Uterus (tissue), 4 donors: ENCODE measurements around the gene GPBP1L1. TPM values are rescaled to one million over a fixed set of nuclear protein-coding genes. Genes with fewer than 3 reads are reported as not detected.

ENCODE experiments used
- DNase-seq, 2 donors: peaks; one replicate each; pipeline ENCODE4 v3.0.0-alpha.2; 2019 to 2020
- H3K27ac ChIP-seq, 2 donors: fragments of 200-600 bp; sonication (generic); 1 replicate in 1 of 2; 2 replicates in 1 of 2; pipeline ENCODE4 v1.5.1; 2016 to 2018
- H3K27me3 ChIP-seq, 2 donors: fragments of 200-600 bp; sonication (generic); one replicate each; pipeline ENCODE4 v1.5.1; 2018 to 2019; ENCODE audit warnings: control low read depth in 1 of 2
- H3K36me3 ChIP-seq, 2 donors: fragments of 200-600 bp; sonication (generic); one replicate each; pipeline ENCODE4 v1.5.1; 2019; ENCODE audit warnings: control low read depth in 1 of 2
- H3K4me1 ChIP-seq, 2 donors: fragments of 200-600 bp; sonication (generic); one replicate each; pipeline ENCODE4 v1.5.1; 2018 to 2019; ENCODE audit warnings: control low read depth in 1 of 2
- H3K4me3 ChIP-seq, 2 donors: fragments of 200-600 bp; sonication (generic); 1 replicate in 1 of 2; 2 replicates in 1 of 2; pipeline ENCODE4 v1.5.1; 2018 to 2019; ENCODE audit warnings: mild to moderate bottlenecking in 1 of 2
- H3K9me3 ChIP-seq, 2 donors: fragments of 200-600 bp; sonication (generic); one replicate each; pipeline ENCODE4 v1.5.1; 2019; ENCODE audit warnings: control low read depth in 1 of 2
- CTCF ChIP-seq, 4 experiments: fragments of 200-600 bp in 2 of 4; fragments of 450-650 bp in 2 of 4; sonication (generic) in 2 of 4; IDR thresholded peaks; one replicate each; pipeline ENCODE4 v1.5.1; 2016 to 2019; ENCODE audit warnings: antibody characterized with exemption in 4 of 4, mild to moderate bottlenecking in 2 of 4, moderate library complexity in 1 of 4
- POLR2A ChIP-seq, 2 donors: fragments of 450-650 bp; IDR thresholded peaks; one replicate each; pipeline ENCODE4 v1.6.1; 2016; ENCODE audit warnings: antibody characterized with exemption in 2 of 2, mild to moderate bottlenecking in 1 of 2, moderate library complexity in 1 of 2
- intact Hi-C: fragments of 100-400 bp; cut with DNase I; formaldehyde crosslinking; loops from one replicate; pipeline ENCODE4 v1.15.1; 2023; ENCODE audit warnings: low total_unique reads
- total RNA-seq, 4 donors: library from RNA; depleted of rRNA in 3 of 4; stranded (reverse); fragments of >200 nt in 3 of 4; gene quantifications; one replicate each; pipeline versions ENCODE4 v1.1.0 to v1.2.4, GENCODE V29; 2014 to 2023
- donor health status: DM: yes; HTN: yes; CAD: no.

Gene GPBP1L1
- total RNA-seq, 4 donors from 2014 or later: 61.2 to 136 (median 109) TPM

GRCh38 chr1:45589861-45590260, 96.5 kb downstream of the GPBP1L1 start:
- no peak overlapping the region for H3K27ac ChIP-seq

DNA sequence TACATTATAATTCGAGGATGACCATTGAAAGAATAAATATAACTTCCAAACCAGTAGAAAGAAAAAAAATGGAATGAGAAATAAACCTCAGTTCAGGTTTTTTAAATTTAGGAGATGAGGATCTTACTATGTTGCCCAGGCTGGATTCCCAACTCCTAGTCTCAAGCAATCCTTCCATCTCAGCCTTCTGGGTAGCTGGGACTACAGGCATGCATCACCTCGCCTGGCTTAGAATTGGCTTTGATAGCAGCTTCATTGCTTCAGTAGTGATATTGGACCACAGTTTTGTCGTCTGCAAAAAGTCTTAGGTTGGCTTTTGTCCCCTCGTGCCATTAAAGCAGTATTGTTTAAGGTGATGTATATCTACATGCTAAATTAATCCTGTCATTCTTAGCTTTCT, 99.6 kb downstream of the GPBP1L1 start:
- Histone ChIP-seq H3K4me3 (no peak overlapping the region), H3K36me3 (no peaks in the 10 kb centered on the region), H3K27ac (peak overlapping the region in 1 of 2 donors; percentile 11), H3K27me3 (no peaks in the 10 kb centered on the region), H3K4me1 (peaks cover 7 to 9% of the 10 kb centered on the region in 2 donors), H3K9me3 (no peaks in the 10 kb centered on the region)
- DNase-seq: no peak
- intact Hi-C loops: no loop called here
- TF ChIP-seq CTCF (IDR thresholded peaks at IDR 0.05) (no peak), POLR2A (IDR thresholded peaks at IDR 0.05) (no peak)

More at GRCh38 chr1:45589861-45590260, 96.5 kb downstream of the GPBP1L1 start:
- no peak for DNase-seq
- H3K4me1 ChIP-seq: peaks cover 7 to 9% of the 10 kb centered on the region in 2 donors
- H3K9me3 ChIP-seq: no peaks in the 10 kb centered on the region
- TF ChIP-seq CTCF (IDR thresholded peaks at IDR 0.05) (no peak), POLR2A (IDR thresholded peaks at IDR 0.05) (no peak)
- H3K27me3 ChIP-seq: no peaks in the 10 kb centered on the region
- intact Hi-C loops: no loop called here
- no peak overlapping the region for H3K4me3 ChIP-seq
- no peaks in the 10 kb centered on the region for H3K36me3 ChIP-seq

GRCh38 chr1:45585496-45586075, 100.7 kb downstream of the GPBP1L1 start:
- Histone ChIP-seq H3K4me3 (peak overlapping the region; percentile 87 to 100), H3K27ac (peak overlapping the region in 1 of 2 donors; percentile 96), H3K36me3 (no peaks in the 10 kb centered on the region), H3K9me3 (no peaks in the 10 kb centered on the region), H3K27me3 (no peaks in the 10 kb centered on the region), H3K4me1 (peaks cover 7 to 9% of the 10 kb centered on the region in 2 donors)
- no peak for DNase-seq
- intact Hi-C loops: no loop called here
- TF ChIP-seq CTCF (IDR thresholded peaks at IDR 0.05) (no peak), POLR2A (IDR thresholded peaks at IDR 0.05) (no peak)

- DNase-seq: no peak
- Histone ChIP-seq H3K4me1 (peaks cover 7 to 9% of the 10 kb centered on the region in 2 donors), H3K4me3 (peak overlapping the region; percentile 87 to 100), H3K9me3 (no peaks in the 10 kb centered on the region), H3K27me3 (no peaks in the 10 kb centered on the region), H3K27ac (peak overlapping the region; percentile 92 to 96), H3K36me3 (no peaks in the 10 kb centered on the region)
- intact Hi-C loops: no loop called here
- TF ChIP-seq POLR2A (IDR thresholded peaks at IDR 0.05): no peak
- no peak for TF ChIP-seq CTCF (IDR thresholded peaks at IDR 0.05)
Measured at GRCh38 chr1:45585110-45585426, 101.3 kb downstream of the GPBP1L1 start.

- Histone ChIP-seq H3K4me3 (peak overlapping the region; percentile 87 to 100), H3K27me3 (no peaks in the 10 kb centered on the region), H3K36me3 (no peaks in the 10 kb centered on the region), H3K4me1 (peaks cover 7 to 9% of the 10 kb centered on the region in 2 donors), H3K27ac (peak overlapping the region; percentile 92 to 96), H3K9me3 (no peaks in the 10 kb centered on the region)
- TF ChIP-seq CTCF (IDR thresholded peaks at IDR 0.05): no peak
- TF ChIP-seq POLR2A (IDR thresholded peaks at IDR 0.05): peak; percentile 20 to 52
- DNase-seq: peak; percentile 83 to 85
- intact Hi-C loops: no loop called here
Measured at GRCh38 chr1:45584351-45585109, 101.8 kb downstream of the GPBP1L1 start.
